Central memory CD8-positive, alpha-beta T cell (primary cell): ENCODE measurements around the gene SHISA7.

Experiments
- ATAC-seq: fragments of 150-1000 bp; cut with Tn5 transposase; replicated peaks from 2 replicates; pipeline ENCODE4 v1.10.0; 2022; ENCODE audit warnings: mild to moderate bottlenecking, moderate FRiP score, moderate number of reproducible peaks; ENCODE audit not compliant: poor library complexity, severe bottlenecking; ENCODE audit errors: extremely low read depth
- DNase-seq, 2 donors: peaks; one replicate each; pipeline ENCODE4 v3.0.0; 2021; ENCODE audit warnings: low spot score in 2 of 2
- H3K27ac Mint-ChIP-seq: one replicate; pipeline ENCODE4 v1.8.0; 2022; ENCODE audit warnings: low read depth, mild to moderate bottlenecking, moderate library complexity, mixed read lengths
- H3K27me3 Mint-ChIP-seq: one replicate; pipeline ENCODE4 v1.8.0; 2022; ENCODE audit warnings: mixed read lengths
- H3K36me3 Mint-ChIP-seq: one replicate; pipeline ENCODE4 v1.8.0; 2022; ENCODE audit warnings: mild to moderate bottlenecking, moderate library complexity, mixed read lengths; ENCODE audit not compliant: insufficient read depth
- H3K4me1 Mint-ChIP-seq: one replicate; pipeline ENCODE4 v1.8.0; 2022; ENCODE audit warnings: mixed read lengths
- H3K4me3 Mint-ChIP-seq: one replicate; pipeline ENCODE4 v1.8.0; 2022; ENCODE audit warnings: mild to moderate bottlenecking, moderate library complexity, mixed read lengths
- H3K9me3 Mint-ChIP-seq: one replicate; pipeline ENCODE4 v1.8.0; 2022; ENCODE audit warnings: mixed read lengths

The SHISA7 gene

GRCh38 chr19:55390461-55390880 is 52.6 kb downstream of the SHISA7 start:
- Mint-ChIP-seq H3K36me3 (peaks cover 48% of the 10 kb centered on the region), H3K4me1 (peaks cover 60% of the 10 kb centered on the region), H3K27me3 (no peaks in the 10 kb centered on the region), H3K4me3 (no peak overlapping the region), H3K27ac (peak overlapping the region; percentile 71), H3K9me3 (no peaks in the 10 kb centered on the region)
- DNase-seq (no peak), ATAC-seq (no peak)

DNA sequence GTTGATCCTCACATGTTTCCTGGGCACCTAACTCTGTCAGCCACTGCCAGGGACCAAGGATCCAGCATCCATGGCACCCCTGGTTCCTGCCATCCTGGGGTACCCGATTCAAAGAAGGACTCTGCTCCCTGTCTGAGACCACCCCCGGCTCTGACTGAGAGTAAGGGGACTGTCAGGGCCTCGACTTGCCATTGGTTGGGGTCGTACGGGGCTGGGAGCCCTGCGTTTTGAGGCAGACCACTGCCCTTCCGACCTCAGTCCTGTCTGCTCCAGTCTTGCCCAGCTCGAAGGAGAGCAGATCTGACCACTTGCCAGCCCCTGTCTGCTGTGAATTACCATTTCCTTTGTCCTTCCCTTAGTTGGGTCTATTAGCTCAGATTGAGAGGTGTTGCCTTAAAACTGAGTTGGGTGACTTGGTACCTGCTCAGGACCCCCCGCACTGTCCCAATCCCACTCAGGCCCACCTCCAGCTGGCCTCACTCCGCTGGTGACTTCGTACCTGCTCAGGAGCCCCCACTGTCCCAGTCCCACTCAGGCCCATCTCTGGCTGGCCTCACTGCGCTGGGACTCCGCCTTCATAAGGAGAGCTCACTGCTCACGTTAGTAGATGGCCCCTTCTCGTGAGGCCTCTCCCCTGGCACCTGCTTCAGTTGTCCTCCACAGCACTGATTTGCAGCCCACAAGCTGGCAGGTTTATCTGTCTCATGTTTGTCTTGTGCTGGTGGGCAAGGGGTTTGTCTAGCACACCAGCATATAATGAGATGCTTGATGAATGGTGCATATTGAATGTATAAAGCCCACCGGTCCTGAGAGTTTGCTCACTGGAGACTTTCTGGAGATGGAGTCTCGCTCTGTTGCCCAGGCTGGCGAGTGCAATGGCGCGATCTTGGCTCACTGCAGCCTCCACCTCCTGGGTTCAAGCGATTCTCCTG is 53.4 kb downstream of the SHISA7 start:
- DNase-seq: no peak
- ATAC-seq: no peak
- Mint-ChIP-seq H3K27me3 (no peaks in the 10 kb centered on the region), H3K27ac (peak overlapping the region; percentile 71), H3K9me3 (no peaks in the 10 kb centered on the region), H3K4me1 (peaks cover 67% of the 10 kb centered on the region), H3K36me3 (peaks cover 52% of the 10 kb centered on the region), H3K4me3 (peak overlapping the region; percentile 97)

GRCh38 chr19:55387736-55388497 is 55.2 kb downstream of the SHISA7 start:
- no peak for DNase-seq
- Mint-ChIP-seq H3K27ac (no peak overlapping the region), H3K36me3 (peaks cover 52% of the 10 kb centered on the region), H3K4me1 (peaks cover 71% of the 10 kb centered on the region), H3K4me3 (peak overlapping the region; percentile 97), H3K27me3 (no peaks in the 10 kb centered on the region), H3K9me3 (no peaks in the 10 kb centered on the region)
- no peak for ATAC-seq

GRCh38 chr19:55386493-55386971 is 56.6 kb downstream of the SHISA7 start:
- peak overlapping the region; percentile 99 for H3K27ac Mint-ChIP-seq
- H3K27me3 Mint-ChIP-seq: no peaks in the 10 kb centered on the region
- peaks cover 85% of the 10 kb centered on the region for H3K4me1 Mint-ChIP-seq
- peaks cover 46% of the 10 kb centered on the region for H3K36me3 Mint-ChIP-seq
- H3K4me3 Mint-ChIP-seq: peak overlapping the region; percentile 97
- ATAC-seq (no peak), DNase-seq (no peak)
- H3K9me3 Mint-ChIP-seq: no peaks in the 10 kb centered on the region

DNA sequence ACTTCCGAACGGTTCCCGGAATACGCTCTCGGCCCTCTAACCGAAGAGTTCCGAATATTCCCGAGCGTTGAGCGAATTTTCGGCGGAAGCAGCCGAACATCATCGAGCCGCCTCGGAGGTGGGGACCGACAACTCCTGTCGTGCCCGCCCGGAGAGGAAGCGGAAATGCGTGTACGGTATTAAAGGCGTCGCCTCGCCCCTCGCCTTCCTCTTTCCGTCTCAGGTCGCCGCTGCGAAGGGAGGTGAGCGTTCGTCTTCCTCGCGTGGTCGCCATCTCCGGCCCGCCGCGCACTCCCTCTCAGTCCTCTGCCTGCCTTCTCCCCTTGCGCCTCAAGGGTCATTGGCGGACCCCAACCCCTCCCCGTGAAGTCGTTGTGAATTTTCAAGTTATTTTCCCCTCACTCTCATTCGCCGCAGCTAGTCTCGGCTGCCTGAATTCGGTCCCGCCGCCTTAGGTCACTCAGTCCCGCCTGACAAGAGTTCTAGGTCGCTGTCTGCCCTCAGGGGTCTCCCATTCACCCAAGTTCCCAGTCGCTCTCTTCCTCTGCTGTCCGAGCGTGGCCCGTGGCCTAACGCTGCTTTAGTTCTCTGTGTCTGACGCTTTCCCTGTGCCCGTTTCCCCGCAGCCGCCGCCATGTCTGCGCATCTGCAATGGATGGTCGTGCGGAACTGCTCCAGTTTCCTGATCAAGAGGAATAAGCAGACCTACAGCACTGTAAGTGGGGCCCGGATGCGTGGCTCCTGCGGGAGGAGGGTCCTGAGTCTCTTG is 57.2 kb downstream of the SHISA7 start, which contains the start of gene RPL28:
RPL28 (plus strand) TSS at position 209 of the 769 bp plus-strand sequence; CDS start at position 635, 426 bp downstream.
- peak; percentile 99 to 100 for DNase-seq
- Mint-ChIP-seq H3K9me3 (no peaks in the 10 kb centered on the region), H3K36me3 (peaks cover 46% of the 10 kb centered on the region), H3K4me1 (peaks cover 86% of the 10 kb centered on the region), H3K4me3 (peak within 1 kb of the TSS; percentile 97), H3K27ac (peak within 1 kb of the TSS; percentile 99), H3K27me3 (no peaks in the 10 kb centered on the region)
- peak; percentile 75 for ATAC-seq

DNA sequence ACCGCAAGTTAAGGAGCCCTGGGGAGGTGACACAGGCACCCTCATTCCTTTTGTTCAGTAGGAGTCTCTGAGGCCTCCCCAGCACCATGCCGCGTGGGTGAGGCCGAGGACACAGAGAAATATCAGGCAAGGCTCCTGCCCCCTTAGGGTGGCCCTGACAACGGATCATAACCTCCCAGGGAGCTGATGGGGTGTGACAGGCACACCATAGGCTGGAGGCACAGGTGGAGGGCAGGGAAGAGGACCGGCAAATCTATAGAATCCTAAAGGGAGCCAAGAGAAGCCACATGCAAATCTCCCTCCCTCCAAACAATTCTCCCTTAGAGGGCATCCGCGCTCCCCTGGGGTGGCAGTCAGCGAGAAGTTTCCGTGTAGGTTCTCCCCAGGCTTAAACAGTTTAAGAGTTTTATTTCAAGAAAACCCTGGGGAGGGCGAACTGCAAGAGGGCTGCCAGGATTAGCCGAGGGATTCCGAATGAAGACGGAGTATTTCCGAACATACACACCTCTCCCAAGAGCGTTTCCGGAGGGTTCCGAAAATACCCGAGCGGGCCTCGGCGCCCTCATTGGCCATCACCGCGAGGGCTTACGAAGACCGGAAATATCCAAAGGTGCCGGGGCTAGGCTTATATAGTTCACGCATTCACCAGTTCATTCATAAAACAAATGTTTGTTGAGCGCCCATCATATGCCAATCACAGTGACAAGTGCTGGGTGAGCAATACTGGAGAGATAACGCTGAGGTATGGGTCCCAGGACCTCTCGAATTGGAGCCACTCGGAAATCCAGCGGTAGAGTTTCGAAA is 58.0 kb downstream of the SHISA7 start:
- H3K9me3 Mint-ChIP-seq: no peaks in the 10 kb centered on the region
- peaks cover 78% of the 10 kb centered on the region for H3K4me1 Mint-ChIP-seq
- ATAC-seq (peak; percentile 81), DNase-seq (peak; percentile 92 to 94)
- H3K4me3 Mint-ChIP-seq: peak overlapping the region; percentile 97
- peak overlapping the region; percentile 99 for H3K27ac Mint-ChIP-seq
- H3K36me3 Mint-ChIP-seq: peaks cover 42% of the 10 kb centered on the region
- H3K27me3 Mint-ChIP-seq: no peaks in the 10 kb centered on the region

DNA sequence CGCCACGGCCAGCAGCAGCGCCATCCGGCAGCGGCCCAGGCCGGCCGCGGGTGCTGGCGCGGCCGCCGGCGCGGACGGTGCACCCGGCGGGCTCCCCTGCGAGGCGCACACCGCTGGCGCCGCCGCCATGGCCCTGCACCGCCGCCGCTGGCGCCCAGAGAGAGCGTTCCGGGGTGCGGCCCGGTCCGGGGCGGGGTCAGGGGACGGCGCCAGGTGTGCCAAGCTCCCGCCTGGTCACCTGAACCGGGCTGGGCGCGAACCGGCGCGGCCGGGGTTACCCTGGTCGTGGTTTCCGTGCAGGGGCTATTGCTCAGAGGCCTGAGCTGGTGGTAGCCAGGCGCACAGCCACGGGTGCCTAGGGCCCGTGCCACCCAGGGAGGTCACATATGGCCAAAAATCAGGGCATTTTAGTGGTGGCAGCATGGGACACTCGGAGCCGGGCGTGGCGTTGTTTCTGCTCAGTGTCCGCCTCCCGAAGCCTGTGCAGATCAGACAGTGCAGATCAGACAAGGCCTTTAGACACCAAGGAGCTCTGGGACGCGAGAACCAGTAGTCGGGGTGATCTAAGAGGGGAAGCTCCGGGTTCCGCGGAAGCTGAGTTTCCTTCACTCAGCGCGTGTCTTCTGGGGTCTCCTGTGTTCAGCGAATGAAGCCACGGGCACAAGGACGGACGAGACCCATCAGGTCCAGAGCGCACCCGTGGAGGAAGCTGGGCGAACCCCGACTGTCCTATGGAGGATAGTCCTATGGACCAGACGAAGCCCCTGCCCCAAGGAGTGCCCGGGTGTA is 58.8 kb downstream of the SHISA7 start, which contains the start of gene TMEM238:
TMEM238 (minus strand) TSS at position 162 of the 789 bp plus-strand sequence; CDS start at position 129, 33 bp downstream.
- H3K27ac Mint-ChIP-seq: peak within 1 kb of the TSS; percentile 99
- DNase-seq: peak in 1 of 2 donors; percentile 21
- peaks cover 70% of the 10 kb centered on the region for H3K4me1 Mint-ChIP-seq
- H3K36me3 Mint-ChIP-seq: peaks cover 38% of the 10 kb centered on the region
- no peak for ATAC-seq
- peak within 1 kb of the TSS; percentile 97 for H3K4me3 Mint-ChIP-seq
- no peaks in the 10 kb centered on the region for H3K27me3 Mint-ChIP-seq
- no peaks in the 10 kb centered on the region for H3K9me3 Mint-ChIP-seq

DNA sequence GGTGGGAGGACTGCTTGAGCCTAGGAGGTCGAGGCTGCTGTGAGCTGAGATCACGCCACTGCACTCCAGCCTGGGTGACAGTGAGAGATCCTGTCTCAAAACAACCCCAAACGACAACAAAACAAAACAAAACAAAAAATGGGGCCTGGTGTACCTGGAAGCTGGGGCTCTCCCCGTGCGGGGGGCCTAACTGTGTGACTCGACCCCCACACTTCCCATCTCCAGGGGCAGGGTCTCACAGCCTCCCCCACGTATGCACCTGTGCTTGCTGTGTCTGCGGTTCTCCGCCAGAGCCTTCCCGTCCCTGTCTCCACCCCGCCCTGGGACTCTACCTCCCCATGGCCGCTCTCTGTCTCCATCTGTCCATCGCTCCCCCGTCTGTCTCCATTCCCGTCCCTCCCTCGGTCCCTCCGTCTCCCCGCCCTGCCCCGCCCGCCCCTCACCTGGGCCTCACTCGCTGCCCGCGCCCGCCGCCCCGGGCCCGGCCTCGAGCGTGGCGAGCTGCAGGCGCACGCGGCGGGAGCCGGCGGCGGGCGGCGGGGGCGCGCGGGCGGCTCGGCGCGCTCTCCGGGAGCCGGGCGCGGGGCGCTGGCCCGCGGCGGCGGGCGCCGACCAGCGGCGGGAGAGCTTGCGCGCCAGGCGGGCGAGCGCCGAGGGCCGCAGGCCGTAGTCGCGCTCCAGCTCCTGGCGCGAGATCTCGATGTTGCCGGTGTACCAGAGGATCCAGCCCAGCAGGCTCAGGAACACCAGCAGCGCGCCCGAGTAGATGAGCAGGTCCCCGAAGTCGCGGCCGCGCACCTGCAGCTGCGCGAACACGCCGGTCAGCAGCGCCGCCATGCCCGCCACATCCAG is 59.6 kb downstream of the SHISA7 start:
- DNase-seq: no peak
- peak overlapping the region; percentile 79 for H3K27ac Mint-ChIP-seq
- H3K9me3 Mint-ChIP-seq: no peaks in the 10 kb centered on the region
- H3K4me1 Mint-ChIP-seq: peaks cover 62% of the 10 kb centered on the region
- H3K36me3 Mint-ChIP-seq: peaks cover 31% of the 10 kb centered on the region
- ATAC-seq: no peak
- peak overlapping the region; percentile 97 for H3K4me3 Mint-ChIP-seq
- H3K27me3 Mint-ChIP-seq: no peaks in the 10 kb centered on the region

- no peak for DNase-seq
- peak overlapping the region; percentile 97 for H3K4me3 Mint-ChIP-seq
- H3K27me3 Mint-ChIP-seq: no peaks in the 10 kb centered on the region
- peaks cover 24% of the 10 kb centered on the region for H3K36me3 Mint-ChIP-seq
- H3K4me1 Mint-ChIP-seq: peaks cover 53% of the 10 kb centered on the region
- H3K27ac Mint-ChIP-seq: peak overlapping the region; percentile 79
- H3K9me3 Mint-ChIP-seq: no peaks in the 10 kb centered on the region
- ATAC-seq: no peak
Measured at GRCh38 chr19:55382522-55383054, 60.5 kb downstream of the SHISA7 start.

DNA sequence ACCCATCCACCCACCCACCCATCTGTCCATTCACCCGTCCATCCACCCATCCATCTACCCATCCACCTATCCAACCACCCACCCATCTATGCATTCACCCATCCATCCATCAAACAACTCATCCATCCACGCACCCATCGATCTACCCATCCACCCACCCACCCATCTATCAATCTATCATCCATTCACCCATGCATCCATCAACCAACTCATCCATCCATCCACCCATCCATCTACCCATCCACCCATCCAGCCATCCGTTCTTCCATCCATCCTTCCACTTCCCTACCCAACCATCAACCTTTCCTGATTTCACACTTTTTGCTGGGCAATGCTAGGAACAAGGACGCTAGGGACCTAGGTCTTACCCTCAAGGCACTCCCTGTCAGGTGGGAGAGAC is 61.1 kb downstream of the SHISA7 start:
- Mint-ChIP-seq H3K27me3 (no peaks in the 10 kb centered on the region), H3K4me3 (peak overlapping the region; percentile 97)

More for the DNA sequence above, 61.1 kb downstream of the SHISA7 start:
- peaks cover 20% of the 10 kb centered on the region for H3K36me3 Mint-ChIP-seq
- DNase-seq: no peak
- no peak for ATAC-seq
- H3K4me1 Mint-ChIP-seq: peaks cover 47% of the 10 kb centered on the region
- no peaks in the 10 kb centered on the region for H3K9me3 Mint-ChIP-seq
- peak overlapping the region; percentile 79 for H3K27ac Mint-ChIP-seq
